ENCODE results near the gene FTO. TPM values are rescaled to one million over a fixed set of nuclear protein-coding genes. Genes with fewer than 3 reads are reported as not detected.
"Not testable (repeated sequence)": the region's sequence is repeated elsewhere in the genome, so short reads cannot be mapped to it uniquely, and the experiment has no call there.

FTO gene
- total RNA-seq: 65.3 and 66.4 TPM in 2 replicates

GRCh38 chr16:53703590-53704444 is at the start of gene FTO, which contains the start of gene RPGRIP1L:
FTO (plus strand) TSS chr16:53704156.
RPGRIP1L (minus strand) TSS chr16:53703859; CDS start chr16:53700723, 3,136 bp downstream.
- intact Hi-C loops (cut with micrococcal nuclease): loop anchor here (1.0 to 5.0 kb wide), 5 partner anchors 152 to 1226 kb away; partner anchors contain the start of genes AKTIP and IRX5

GRCh38 chr16:53654946-53655345 is 49.0 kb upstream of the FTO start:
- intact Hi-C loops (cut with micrococcal nuclease): no loop called here

- intact Hi-C loops (cut with micrococcal nuclease): no loop called here
Measured at GRCh38 chr16:53662072-53662471, 41.9 kb upstream of the FTO start.

DNA sequence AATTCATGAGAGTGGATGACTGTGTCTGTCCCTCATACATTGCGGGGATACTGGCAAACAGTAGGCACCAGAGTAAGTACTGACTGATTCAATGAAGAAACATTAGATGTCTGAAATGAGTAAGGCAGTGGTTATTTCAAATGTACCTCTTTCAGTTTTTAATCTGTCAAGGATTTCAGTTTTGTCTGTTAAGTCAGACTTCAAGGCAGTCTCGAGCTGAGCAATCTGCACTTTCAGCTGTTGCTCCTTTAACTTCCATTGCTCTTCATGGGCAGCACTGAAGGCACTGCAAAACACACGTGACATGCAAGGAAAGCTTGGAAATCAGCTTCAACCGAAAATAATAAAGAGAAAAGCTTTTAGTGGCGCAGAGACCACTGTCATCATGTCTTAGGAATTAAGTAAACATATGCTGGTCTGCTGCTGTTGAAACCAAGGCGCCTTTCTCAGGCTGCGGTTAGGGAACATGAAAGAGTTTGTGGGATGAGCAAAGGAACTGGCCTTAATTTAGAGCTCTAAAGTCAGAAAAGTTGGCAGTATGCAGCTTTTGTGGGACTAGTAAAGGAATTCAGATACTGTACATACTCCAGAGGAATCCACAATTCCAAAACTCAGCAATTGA is 39.1 kb upstream of the FTO start:
- intact Hi-C loops (cut with micrococcal nuclease): no loop called here

DNA sequence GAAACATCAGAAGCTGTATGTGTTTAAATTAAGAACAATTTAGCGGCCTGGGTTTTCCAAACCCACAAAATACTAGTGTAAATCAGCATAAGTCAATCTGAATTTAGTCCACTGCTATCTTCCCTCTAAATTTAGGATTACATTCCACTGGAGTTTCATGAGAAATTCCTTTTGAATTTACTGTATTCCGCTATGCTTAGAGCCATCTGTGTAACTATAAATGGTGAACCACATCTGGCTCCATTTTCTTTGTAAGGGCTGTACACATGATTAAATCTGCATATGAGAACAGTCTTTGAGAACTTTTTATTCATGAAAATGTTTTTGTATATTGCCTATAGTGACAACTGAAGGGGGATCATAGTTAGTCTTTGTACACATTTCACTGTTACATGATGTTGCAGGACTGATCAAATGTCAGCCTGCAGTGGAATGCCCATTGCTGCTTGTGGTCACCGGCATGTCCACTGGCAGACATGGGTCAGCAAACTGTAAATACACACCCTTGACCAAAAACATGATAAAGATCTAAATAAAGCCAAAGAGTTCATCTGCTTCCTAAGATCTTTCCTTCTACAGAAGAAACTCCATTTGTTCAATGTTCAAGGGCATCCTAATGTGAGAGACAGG is 37.1 kb upstream of the FTO start:
- intact Hi-C loops (cut with micrococcal nuclease): no loop called here

DNA sequence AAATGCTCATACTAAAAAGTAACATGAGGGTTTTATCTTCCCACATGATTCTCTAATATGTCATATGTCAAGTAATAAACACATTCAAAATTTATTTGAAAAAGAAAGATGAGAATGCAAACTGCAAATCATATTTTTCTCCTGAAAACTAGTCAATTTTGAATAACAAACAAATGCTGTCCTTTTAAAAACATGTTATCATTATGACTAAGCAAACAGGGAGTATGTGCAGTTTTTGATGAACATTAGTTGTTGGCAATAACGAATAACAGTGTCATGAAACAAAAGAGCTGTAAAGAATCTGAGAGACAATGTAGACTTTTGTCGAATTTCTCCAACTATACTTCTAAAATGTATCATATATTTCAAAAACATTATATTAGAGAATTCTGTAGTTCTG is 35.1 kb upstream of the FTO start:
- intact Hi-C loops (cut with micrococcal nuclease): no loop called here

GRCh38 chr16:53672461-53672860 is 31.5 kb upstream of the FTO start:
- intact Hi-C loops (cut with micrococcal nuclease): no loop called here

DNA sequence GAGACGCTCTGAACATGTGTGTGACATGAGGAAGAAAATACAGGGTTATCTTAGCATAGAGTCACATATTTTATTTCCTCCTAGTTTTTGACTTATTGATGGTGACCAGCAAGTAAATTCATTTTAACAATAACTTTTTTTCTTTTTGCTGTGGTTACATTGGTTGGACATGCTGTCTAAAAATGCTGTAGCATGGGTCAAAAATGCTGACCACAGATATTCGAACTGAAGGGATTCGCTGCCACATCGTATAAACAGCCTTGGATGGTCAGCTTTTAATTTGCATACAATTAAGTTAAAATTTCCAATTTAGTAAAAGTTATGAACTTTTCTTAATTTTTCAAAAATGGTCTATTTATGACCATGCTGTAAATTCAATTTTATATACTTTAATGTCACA is 30.8 kb upstream of the FTO start:
- intact Hi-C loops (cut with micrococcal nuclease): no loop called here

GRCh38 chr16:53678155-53678554 is 25.8 kb upstream of the FTO start:
- intact Hi-C loops (cut with micrococcal nuclease): no loop called here

DNA sequence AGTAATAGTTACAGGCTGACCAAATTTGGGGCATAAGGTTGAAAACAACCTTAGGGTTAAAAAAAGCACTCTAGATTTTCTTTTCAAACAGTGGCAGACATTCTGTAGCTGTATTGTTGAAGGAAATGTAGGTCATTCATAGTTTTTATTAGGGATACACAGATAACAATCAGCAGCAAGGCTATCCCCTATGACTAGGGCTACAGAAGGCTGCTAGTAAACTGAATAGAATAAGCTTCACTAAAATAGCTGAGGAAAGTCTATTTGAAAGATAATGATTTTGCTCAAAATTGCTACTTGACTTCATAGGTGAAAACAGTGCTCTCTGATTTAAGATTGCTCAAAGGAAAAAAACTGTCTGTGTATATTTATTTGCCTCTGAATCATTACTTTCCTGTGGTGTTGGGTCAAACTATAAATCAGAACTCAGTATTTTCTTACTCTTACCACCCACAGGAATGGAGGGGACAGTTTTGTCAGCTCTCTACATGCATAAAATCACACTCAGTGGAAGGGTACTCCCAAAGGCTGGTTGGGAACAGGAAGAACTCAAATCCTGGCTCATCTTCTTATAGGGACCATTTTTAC is 25.1 kb upstream of the FTO start:
- intact Hi-C loops (cut with micrococcal nuclease): no loop called here

- intact Hi-C loops (cut with micrococcal nuclease): no loop called here
Measured at GRCh38 chr16:53680756-53681155, 23.2 kb upstream of the FTO start.

DNA sequence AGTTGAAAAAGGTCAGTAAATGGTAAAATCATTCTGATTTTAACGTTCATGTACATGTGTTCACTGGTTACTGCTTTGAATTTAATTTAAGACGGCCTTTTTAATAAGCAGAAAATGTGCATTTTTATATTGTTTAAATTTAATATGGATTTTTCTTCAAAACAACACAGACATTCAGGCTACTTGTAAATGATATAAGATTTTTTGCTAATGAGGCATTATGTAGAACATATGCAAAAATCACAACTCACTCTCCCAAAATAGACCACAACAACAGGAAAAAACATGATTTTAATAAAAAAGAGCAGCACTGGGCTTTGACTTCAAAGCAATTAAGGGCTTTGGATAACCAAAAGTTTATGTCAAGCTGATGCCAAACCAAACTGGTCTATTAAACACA is 22.6 kb upstream of the FTO start:
- intact Hi-C loops (cut with micrococcal nuclease): no loop called here

GRCh38 chr16:53685334-53685733 is 18.6 kb upstream of the FTO start:
- intact Hi-C loops (cut with micrococcal nuclease): not testable (repeated sequence)

DNA sequence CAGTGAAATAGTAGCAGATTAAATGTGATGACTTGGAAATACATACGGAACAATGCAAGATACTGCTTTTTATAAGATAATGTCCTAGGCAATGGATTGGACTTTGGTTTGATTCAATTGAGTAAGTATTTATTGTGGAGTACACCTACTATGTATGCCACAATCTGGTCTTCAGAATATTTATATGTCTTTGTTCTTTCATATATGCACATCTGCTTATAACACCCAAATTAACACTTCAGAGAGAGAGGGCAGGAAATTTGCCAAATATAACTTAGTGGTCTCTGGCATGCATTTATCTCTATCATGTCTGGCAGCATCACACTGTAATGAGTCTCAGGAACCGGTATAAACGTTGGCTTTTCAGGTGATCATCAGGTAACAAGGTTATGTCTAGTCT is 17.2 kb upstream of the FTO start:
- intact Hi-C loops (cut with micrococcal nuclease): no loop called here

GRCh38 chr16:53689636-53690035 is 14.3 kb upstream of the FTO start:
- intact Hi-C loops (cut with micrococcal nuclease): no loop called here

GRCh38 chr16:53690771-53691170 is 13.2 kb upstream of the FTO start:
- intact Hi-C loops (cut with micrococcal nuclease): no loop called here

GRCh38 chr16:53692146-53692545 is 11.8 kb upstream of the FTO start:
- intact Hi-C loops (cut with micrococcal nuclease): no loop called here

DNA sequence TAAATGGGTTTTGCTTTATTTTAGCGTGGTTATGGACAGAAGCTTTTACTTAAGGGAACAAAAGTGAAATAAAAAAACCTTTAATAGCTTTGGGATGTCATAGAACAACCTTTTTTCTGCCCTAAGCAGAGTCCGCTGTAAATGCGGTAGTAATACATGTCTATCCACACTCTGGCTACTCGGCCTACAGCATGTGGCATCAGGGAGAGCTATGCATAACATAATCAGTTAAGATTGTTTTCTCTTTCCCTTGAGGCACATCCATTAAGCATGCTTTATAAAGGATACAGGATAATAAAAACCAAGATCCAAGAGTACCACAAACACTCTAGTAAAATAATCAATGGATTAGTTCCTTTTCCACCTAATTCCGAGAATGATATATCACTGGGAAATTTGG is 10.6 kb upstream of the FTO start:
- intact Hi-C loops (cut with micrococcal nuclease): no loop called here

DNA sequence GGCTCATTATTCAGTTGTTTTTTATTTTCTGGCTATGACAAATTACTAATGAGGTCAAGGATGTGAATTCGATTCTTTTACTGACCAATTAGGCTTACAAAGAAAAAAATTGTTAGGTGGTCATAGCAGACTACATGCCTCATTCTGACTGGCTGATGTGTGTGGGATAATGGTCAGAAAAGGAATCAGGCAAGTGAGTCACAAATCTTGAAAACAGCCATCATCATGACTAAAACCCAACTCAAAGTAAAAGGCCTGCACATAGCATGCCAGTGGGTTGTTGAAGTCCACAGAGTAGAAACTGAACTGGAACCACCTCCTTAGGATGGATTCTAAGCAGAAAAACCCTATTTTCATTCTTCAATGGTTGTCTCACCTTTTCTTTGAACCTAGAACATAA is 8.9 kb upstream of the FTO start:
- intact Hi-C loops (cut with micrococcal nuclease): no loop called here

- intact Hi-C loops (cut with micrococcal nuclease): not testable (repeated sequence)
Measured at GRCh38 chr16:53698271-53698670, 5.7 kb upstream of the FTO start.

DNA sequence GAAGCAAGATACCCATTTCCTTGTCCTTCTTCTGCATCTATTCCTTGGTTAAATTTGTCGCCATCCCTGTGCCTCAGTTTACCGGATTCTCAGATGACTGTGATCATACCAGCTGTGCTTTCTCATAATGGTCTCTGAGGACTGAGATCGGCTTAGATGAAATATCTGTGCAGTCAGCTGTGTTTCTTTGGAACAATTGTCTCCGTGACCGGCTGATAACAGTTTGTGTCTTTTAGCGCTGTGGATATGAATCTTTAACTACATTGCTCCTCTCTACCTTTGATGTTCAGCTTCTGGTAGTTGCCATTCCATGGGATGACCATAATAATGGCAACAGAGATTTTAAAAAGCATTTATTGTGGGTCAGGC is 473 bp downstream of the FTO start:
- intact Hi-C loops (cut with micrococcal nuclease): loop anchor here (5.0 kb wide), 2 partner anchors 152 to 208 kb away; no protein-coding TSS in a partner anchor

DNA sequence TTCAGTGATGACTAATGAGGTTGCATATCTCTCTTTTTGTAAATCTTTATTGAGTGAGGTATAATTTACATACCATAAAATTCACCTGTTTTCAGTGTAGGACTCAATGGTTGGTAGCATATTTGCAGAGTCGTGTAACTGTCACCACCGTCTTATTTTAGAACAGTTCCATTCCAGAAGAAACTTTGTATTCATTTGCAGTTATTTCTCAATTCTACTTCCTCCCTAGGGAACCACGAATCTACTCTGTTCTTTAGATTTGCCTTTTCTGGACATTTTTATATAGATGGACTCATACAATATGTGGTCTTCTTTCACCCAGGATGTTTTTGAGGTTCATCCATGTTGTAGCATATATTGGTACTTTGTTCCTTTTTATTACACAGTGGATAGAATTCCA is 3.7 kb downstream of the FTO start:
- intact Hi-C loops (cut with micrococcal nuclease): no loop called here
